ENCODE measurements around the gene VSIR. TPM values are rescaled to one million over a fixed set of nuclear protein-coding genes. Genes with fewer than 3 reads are reported as not detected.

The VSIR gene
- total and polyA plus RNA-seq, 2 donors (not counting 1 experiment from before 2014, with no cell fraction given), result 40.5 to 61.2 TPM

- Histone ChIP-seq H3K4me2 (replicated peaks; ENCODE audit: low read depth, low read length, poor library complexity, severe bottlenecking) (peak overlapping the region; percentile 83), H3K79me2 (ENCODE audit: control insufficient read depth, insufficient read depth, low read length) (peaks cover 67% of the 10 kb centered on the region), H3K4me1 (ENCODE audit: control insufficient read depth in 2 of 2, insufficient read depth in 2 of 2, low read length in 2 of 2) (peaks cover 47 to 86% of the 10 kb centered on the region in 2 donors), H3K36me3 (replicated peaks in 1 of 2; ENCODE audit: control extremely low read depth in 1 of 2, control insufficient read depth in 1 of 2, extremely low read depth in 1 of 2, insufficient read depth in 2 of 2, low read length in 1 of 2) (peaks cover 0 to 39% of the 10 kb centered on the region in 2 experiments), H3K4me3 (ENCODE audit: control extremely low read depth in 1 of 5, extremely low read depth in 1 of 5, insufficient read depth in 1 of 5, low read depth in 2 of 5, low read length in 4 of 5) (no peak overlapping the region), H3K27me3 (replicated peaks in 1 of 4; ENCODE audit: control extremely low read depth in 1 of 4, control insufficient read depth in 3 of 4, insufficient read depth in 4 of 4, low read length in 3 of 4) (no peaks in the 10 kb centered on the region), H3K9ac (ENCODE audit: low read length) (no peak overlapping the region), H3K27ac (ENCODE audit: low read length in 2 of 2) (peak overlapping the region; percentile 88 to 95), H4K20me1 (ENCODE audit: control insufficient read depth, insufficient read depth, low read length, poor library complexity, severe bottlenecking) (no peaks in the 10 kb centered on the region), H2AFZ (ENCODE audit: insufficient read depth, low read depth, low read length, poor library complexity, severe bottlenecking) (no peak overlapping the region), H3K9me3 (ENCODE audit: control extremely low read depth in 1 of 3, control insufficient read depth in 2 of 3, insufficient read depth in 1 of 3, low read length in 2 of 3) (no peaks in the 10 kb centered on the region)
- 95% methylated on average over 21 of the region's 22 CpGs for WGBS (ENCODE audit: insufficient coverage)
- intact Hi-C loops (cut with micrococcal nuclease), result loop anchor here (5.0 kb wide), 1 partner anchor 1619 kb away; the partner anchor contains the start of gene TYSND1
- Mint-ChIP-seq H3K4me1 (peaks cover 83% of the 10 kb centered on the region), H3K27ac (peak overlapping the region; percentile 99), H3K9me3 (ENCODE audit: insufficient read depth) (no peaks in the 10 kb centered on the region), H3K27me3 (no peaks in the 10 kb centered on the region), H3K4me3 (peak overlapping the region; percentile 84)
- ATAC-seq (ENCODE audit: low read depth) (no peak), DNase-seq (no peak)
- ChIA-PET CTCF (interaction anchor here (0.8 to 3.9 kb wide), 8 partner anchors 9 to 452 kb away, joined by 3 to 33 read pairs (median 4); no protein-coding TSS in a partner anchor), POLR2A (interaction anchor here (0.6 to 3.3 kb wide), 7 partner anchors 8 to 70 kb away, joined by 3 to 15 read pairs (median 4); no protein-coding TSS in a partner anchor)
- TF ChIP-seq EZH2 (IDR thresholded peaks at IDR 0.05; ENCODE audit: borderline replicate concordance, insufficient read depth, low read depth, low read length, poor library complexity, severe bottlenecking), result no peak
- TF ChIP-seq CTCF (IDR thresholded peaks at IDR 0.05), result no peak
Observed at GRCh38 chr10:71765906-71766716, 7.2 kb downstream of the VSIR start.
